Measurements from ENCODE around the gene R3HDM4. TPM values are rescaled to one million over a fixed set of nuclear protein-coding genes. Genes with fewer than 3 reads are reported as not detected.

Gene R3HDM4
- total and polyA plus RNA-seq, 9 donors, result 8.7 to 43.0 (median 29.5) TPM

GRCh38 chr19:939922-940321, 26.9 kb upstream of the R3HDM4 start:
- no peak overlapping the region for H3K4me3 ChIP-seq
- 96 to 98% (median 98%) methylated on average over 7 of the region's 7 CpGs for WGBS, 3 donors
- TF ChIP-seq CTCF (IDR thresholded peaks at IDR 0.05), result no peak
- TF ChIP-seq EP300 (IDR thresholded peaks at IDR 0.05), result no peak
- no peak for TF ChIP-seq POLR2A (IDR thresholded peaks at IDR 0.05)
- H3K4me1 ChIP-seq (ENCODE audit: insufficient read depth), result peaks cover 16% of the 10 kb centered on the region
- H3K27me3 ChIP-seq, result no peaks in the 10 kb centered on the region
- DNase-seq, result no peak
- H3K36me3 ChIP-seq, result no peaks in the 10 kb centered on the region
- no peak overlapping the region for H3K27ac ChIP-seq
- intact Hi-C loops (cut with DNase I), result loop anchor here in 1 of 4 donors (10.0 kb wide), 1 partner anchor 265 kb away; the partner anchor contains the start of gene FSTL3
- no peaks in the 10 kb centered on the region for H3K9me3 ChIP-seq

DNA sequence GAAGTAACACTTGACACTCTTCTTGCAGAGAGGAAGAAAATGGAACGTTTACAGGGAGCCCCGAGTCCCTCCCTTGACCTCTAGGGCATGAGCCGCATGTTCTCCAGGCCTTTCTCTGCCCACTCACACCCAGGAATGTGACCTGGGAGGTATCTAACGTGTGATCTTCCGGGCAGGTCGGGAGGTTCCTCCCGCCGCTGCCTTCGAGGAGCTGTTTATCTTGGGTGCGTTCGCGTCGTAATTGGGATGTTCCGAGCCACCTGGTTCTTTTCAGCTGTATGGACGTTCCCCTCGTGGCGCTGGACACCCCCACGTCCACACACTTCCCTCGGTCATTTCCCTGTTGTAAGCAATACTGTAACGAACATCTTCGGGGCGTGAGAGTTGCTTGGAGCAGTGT, 26.4 kb upstream of the R3HDM4 start:
- Histone ChIP-seq H3K36me3 (no peaks in the 10 kb centered on the region), H3K27ac (no peak overlapping the region), H3K4me1 (ENCODE audit: insufficient read depth) (peaks cover 18% of the 10 kb centered on the region), H3K27me3 (no peaks in the 10 kb centered on the region), H3K9me3 (no peaks in the 10 kb centered on the region), H3K4me3 (no peak overlapping the region)
- intact Hi-C loops (cut with DNase I), result loop anchor here in 1 of 4 donors (10.0 kb wide), 1 partner anchor 265 kb away; the partner anchor contains the start of gene FSTL3
- TF ChIP-seq EP300 (IDR thresholded peaks at IDR 0.05) (no peak), CTCF (IDR thresholded peaks at IDR 0.05) (no peak), POLR2A (IDR thresholded peaks at IDR 0.05) (no peak)
- 85 to 88% (median 87%) methylated on average over 22 of the region's 22 CpGs for WGBS, 3 donors
- no peak for DNase-seq

DNA sequence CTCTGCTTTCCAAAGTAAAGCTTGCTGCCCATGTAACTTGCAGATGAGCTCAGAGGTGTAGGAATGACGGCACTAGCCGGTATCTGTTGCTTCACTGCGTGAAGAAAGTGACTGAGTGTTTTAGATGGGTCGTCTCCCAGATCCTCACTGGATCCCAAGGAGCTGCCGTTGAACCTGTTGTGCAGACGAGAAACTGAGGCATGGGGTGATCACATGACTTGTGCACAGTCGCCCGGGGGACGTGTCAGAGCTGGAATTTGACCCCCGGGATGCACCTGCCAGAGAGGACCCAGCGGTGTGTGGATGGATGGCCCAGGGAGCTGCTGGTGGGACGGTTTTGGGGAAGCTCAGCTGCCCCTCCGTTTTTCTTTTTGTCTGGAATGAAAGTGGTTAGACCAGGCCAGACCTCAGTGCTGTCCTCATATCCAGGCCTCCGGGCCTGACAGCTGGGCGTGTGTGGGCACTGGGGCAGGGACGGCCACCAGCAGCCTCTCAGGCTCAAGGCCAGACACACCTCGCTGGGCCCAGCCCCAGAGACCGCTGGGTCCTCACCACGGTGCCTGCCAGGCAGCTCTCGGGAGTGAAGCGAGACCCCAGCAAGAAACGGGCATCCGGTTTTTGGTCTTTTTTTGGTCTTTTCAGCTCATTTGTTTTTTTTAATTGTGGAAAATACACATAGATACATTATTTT, 25.4 kb upstream of the R3HDM4 start:
- H3K9me3 ChIP-seq, result no peaks in the 10 kb centered on the region
- H3K36me3 ChIP-seq, result no peaks in the 10 kb centered on the region
- DNase-seq, result no peak
- no peaks in the 10 kb centered on the region for H3K27me3 ChIP-seq
- no peak overlapping the region for H3K27ac ChIP-seq
- TF ChIP-seq CTCF (IDR thresholded peaks at IDR 0.05) (no peak), EP300 (IDR thresholded peaks at IDR 0.05) (no peak), POLR2A (IDR thresholded peaks at IDR 0.05) (no peak)
- WGBS, 3 donors, result 90 to 96% (median 92%) methylated on average over 23 of the region's 23 CpGs
- intact Hi-C loops (cut with DNase I), result loop anchor here in 1 of 4 donors (10.0 kb wide), 1 partner anchor 264 kb away; the partner anchor contains the start of gene FSTL3
- H3K4me3 ChIP-seq, result no peak overlapping the region
- H3K4me1 ChIP-seq (ENCODE audit: insufficient read depth), result peaks cover 21% of the 10 kb centered on the region

- TF ChIP-seq POLR2A (IDR thresholded peaks at IDR 0.05), result no peak
- no peak for TF ChIP-seq EP300 (IDR thresholded peaks at IDR 0.05)
- no peak for TF ChIP-seq CTCF (IDR thresholded peaks at IDR 0.05)
- DNase-seq, result no peak
- Histone ChIP-seq H3K4me3 (no peak overlapping the region), H3K27ac (no peak overlapping the region), H3K36me3 (no peaks in the 10 kb centered on the region), H3K9me3 (no peaks in the 10 kb centered on the region), H3K4me1 (ENCODE audit: insufficient read depth) (peaks cover 30% of the 10 kb centered on the region), H3K27me3 (no peaks in the 10 kb centered on the region)
- 92 to 96% (median 93%) methylated on average over 16 of the region's 16 CpGs for WGBS, 3 donors
- intact Hi-C loops (cut with DNase I), result loop anchor here in 1 of 4 donors (10.0 kb wide), 1 partner anchor 262 kb away; the partner anchor contains the start of gene FSTL3
Observed at GRCh38 chr19:937259-937694, 24.3 kb upstream of the R3HDM4 start.
